Karpas-422 (cell line): Measurements from ENCODE around the gene MGAT4D. TPM values are rescaled to one million over a fixed set of nuclear protein-coding genes. Genes with fewer than 3 reads are reported as not detected.

Experiments
- DNase-seq: peaks from one replicate; pipeline ENCODE4 v3.0.0-alpha.2; 2015
- H2AFZ ChIP-seq: fragments of 200-600 bp; sonication (generic); 2 replicates; pipeline ENCODE4 v1.6.1; 2014; ENCODE audit warnings: antibody characterized with exemption, low read length, mixed read lengths
- H3K27ac ChIP-seq: fragments of 200-600 bp; sonication (generic); 2 replicates; pipeline ENCODE4 v1.5.1; 2014; ENCODE audit warnings: mild to moderate bottlenecking, low read length, moderate library complexity
- H3K27me3 ChIP-seq: fragments of 200-600 bp; sonication (generic); 2 replicates; pipeline ENCODE4 v1.6.1; 2014; ENCODE audit warnings: low read length, mixed read lengths
- H3K36me3 ChIP-seq: fragments of 200-600 bp; sonication (generic); 2 replicates; pipeline ENCODE4 v1.6.1; 2014; ENCODE audit warnings: low read length, mixed read lengths; ENCODE audit not compliant: insufficient read depth
- H3K4me1 ChIP-seq: fragments of 200-600 bp; sonication (generic); 2 replicates; pipeline ENCODE4 v1.6.1; 2014; ENCODE audit warnings: mild to moderate bottlenecking, low read length, mixed read lengths
- H3K4me2 ChIP-seq: fragments of 200-600 bp; sonication (generic); 2 replicates; pipeline ENCODE4 v1.6.1; 2014; ENCODE audit warnings: low read length, low read depth, mild to moderate bottlenecking; ENCODE audit not compliant: poor library complexity, severe bottlenecking
- H3K4me3 ChIP-seq: fragments of 200-600 bp; sonication (generic); 2 replicates; pipeline ENCODE4 v1.5.1; 2014; ENCODE audit warnings: mild to moderate bottlenecking, antibody characterized with exemption, low read length, mixed read lengths
- H3K79me2 ChIP-seq: fragments of 200-600 bp; sonication (generic); 2 replicates; pipeline ENCODE4 v1.6.1; 2014; ENCODE audit warnings: mild to moderate bottlenecking, low read length, mixed read lengths
- H3K9ac ChIP-seq: fragments of 200-600 bp; sonication (generic); 2 replicates; pipeline ENCODE4 v1.6.0; 2014; ENCODE audit warnings: low read length
- H3K9me2 ChIP-seq: fragments of 200-600 bp; sonication (generic), shearing (Covaris generic); replicated peaks from 2 replicates; pipeline ENCODE4 v1.6.0; 2014; ENCODE audit warnings: mild to moderate bottlenecking, low read length, moderate library complexity; ENCODE audit not compliant: insufficient read depth
- H3K9me3 ChIP-seq: fragments of 300-700, 200-600 bp; sonication (generic); 2 replicates; pipeline ENCODE4 v1.6.1; 2014; ENCODE audit warnings: low read length, mixed read lengths
- H4K20me1 ChIP-seq: fragments of 200-600 bp; sonication (generic); 2 replicates; pipeline ENCODE4 v1.6.1; 2014; ENCODE audit warnings: mild to moderate bottlenecking, antibody characterized with exemption, low read length, low read depth; ENCODE audit not compliant: insufficient read depth
- total RNA-seq: library from RNA; depleted of rRNA; stranded (reverse); fragments of >200 nt; shearing (Covaris generic); gene quantifications from 2 replicates; pipeline ENCODE4 v1.2.3, GENCODE V29; 2014; ENCODE audit warnings: low replicate concordance

The MGAT4D gene
- total RNA-seq, 1 experiment from 2014 or later: not detected

- Histone ChIP-seq H4K20me1 (no peaks in the 10 kb centered on the region), H3K9me2 (no peaks in the 10 kb centered on the region), H3K4me3 (no peak overlapping the region), H3K9me3 (no peaks in the 10 kb centered on the region), H3K27ac (no peak overlapping the region), H3K9ac (no peak overlapping the region), H2AFZ (no peak overlapping the region), H3K4me2 (no peak overlapping the region), H3K79me2 (no peaks in the 10 kb centered on the region), H3K4me1 (no peaks in the 10 kb centered on the region), H3K27me3 (no peaks in the 10 kb centered on the region), H3K36me3 (no peaks in the 10 kb centered on the region)
- DNase-seq: no peak
These were observed 6.2 kb upstream of the MGAT4D start for GRCh38 chr4:140504261-140504660.

GRCh38 chr4:140499391-140499790 is 1.3 kb upstream of the MGAT4D start:
- H3K4me1 ChIP-seq: no peaks in the 10 kb centered on the region
- no peaks in the 10 kb centered on the region for H3K9me3 ChIP-seq
- no peak overlapping the region for H3K27ac ChIP-seq
- H3K36me3 ChIP-seq: no peaks in the 10 kb centered on the region
- no peaks in the 10 kb centered on the region for H4K20me1 ChIP-seq
- H2AFZ ChIP-seq: no peak overlapping the region
- DNase-seq: no peak
- H3K4me3 ChIP-seq: no peak overlapping the region
- no peak overlapping the region for H3K9ac ChIP-seq
- no peaks in the 10 kb centered on the region for H3K9me2 ChIP-seq
- no peak overlapping the region for H3K4me2 ChIP-seq
- no peaks in the 10 kb centered on the region for H3K27me3 ChIP-seq
- no peaks in the 10 kb centered on the region for H3K79me2 ChIP-seq

- Histone ChIP-seq H3K27ac (no peak overlapping the region), H4K20me1 (no peaks in the 10 kb centered on the region), H3K4me2 (no peak overlapping the region), H3K9me3 (no peaks in the 10 kb centered on the region), H3K4me3 (no peak overlapping the region), H3K4me1 (no peaks in the 10 kb centered on the region), H3K9ac (no peak overlapping the region), H2AFZ (no peak overlapping the region), H3K79me2 (no peaks in the 10 kb centered on the region), H3K9me2 (no peaks in the 10 kb centered on the region), H3K36me3 (no peaks in the 10 kb centered on the region), H3K27me3 (no peaks in the 10 kb centered on the region)
- no peak for DNase-seq
These were observed 717 bp downstream of the MGAT4D start for GRCh38 chr4:140497405-140497746.

- H3K9me2 ChIP-seq: no peaks in the 10 kb centered on the region
- H3K4me2 ChIP-seq: no peak overlapping the region
- no peaks in the 10 kb centered on the region for H3K36me3 ChIP-seq
- H2AFZ ChIP-seq: no peak overlapping the region
- no peak overlapping the region for H3K4me3 ChIP-seq
- no peak overlapping the region for H3K9ac ChIP-seq
- no peak overlapping the region for H3K27ac ChIP-seq
- H4K20me1 ChIP-seq: no peaks in the 10 kb centered on the region
- H3K9me3 ChIP-seq: no peaks in the 10 kb centered on the region
- no peaks in the 10 kb centered on the region for H3K27me3 ChIP-seq
- DNase-seq: no peak
- H3K79me2 ChIP-seq: no peaks in the 10 kb centered on the region
- no peaks in the 10 kb centered on the region for H3K4me1 ChIP-seq
These were observed 12.2 kb downstream of the MGAT4D start for GRCh38 chr4:140485939-140486338.

- Histone ChIP-seq H3K79me2 (no peaks in the 10 kb centered on the region), H4K20me1 (no peaks in the 10 kb centered on the region), H3K4me1 (no peaks in the 10 kb centered on the region), H3K27me3 (no peaks in the 10 kb centered on the region), H3K4me3 (no peak overlapping the region), H3K36me3 (no peaks in the 10 kb centered on the region), H3K9ac (no peak overlapping the region), H3K9me3 (no peaks in the 10 kb centered on the region), H2AFZ (no peak overlapping the region), H3K4me2 (no peak overlapping the region), H3K27ac (no peak overlapping the region), H3K9me2 (no peaks in the 10 kb centered on the region)
- peak; percentile 27 for DNase-seq
These were observed 14.6 kb downstream of the MGAT4D start for GRCh38 chr4:140483445-140483844.

- Histone ChIP-seq H4K20me1 (no peaks in the 10 kb centered on the region), H2AFZ (no peak overlapping the region), H3K27me3 (no peaks in the 10 kb centered on the region), H3K9ac (no peak overlapping the region), H3K36me3 (no peaks in the 10 kb centered on the region), H3K9me3 (no peaks in the 10 kb centered on the region), H3K4me3 (no peak overlapping the region), H3K79me2 (no peaks in the 10 kb centered on the region), H3K9me2 (no peaks in the 10 kb centered on the region), H3K4me2 (no peak overlapping the region), H3K27ac (no peak overlapping the region), H3K4me1 (no peaks in the 10 kb centered on the region)
- DNase-seq: no peak
These were observed 25.9 kb downstream of the MGAT4D start for GRCh38 chr4:140472156-140472555.

- no peaks in the 10 kb centered on the region for H3K9me3 ChIP-seq
- no peaks in the 10 kb centered on the region for H3K36me3 ChIP-seq
- no peaks in the 10 kb centered on the region for H3K9me2 ChIP-seq
- H3K27ac ChIP-seq: no peak overlapping the region
- H3K27me3 ChIP-seq: no peaks in the 10 kb centered on the region
- no peaks in the 10 kb centered on the region for H4K20me1 ChIP-seq
- H3K4me1 ChIP-seq: no peaks in the 10 kb centered on the region
- no peak for DNase-seq
- H3K79me2 ChIP-seq: no peaks in the 10 kb centered on the region
- H3K4me3 ChIP-seq: no peak overlapping the region
- H3K4me2 ChIP-seq: no peak overlapping the region
- no peak overlapping the region for H3K9ac ChIP-seq
- H2AFZ ChIP-seq: no peak overlapping the region
These were observed 28.0 kb downstream of the MGAT4D start for GRCh38 chr4:140469791-140470733.

GRCh38 chr4:140466146-140466545 is 31.9 kb downstream of the MGAT4D start:
- H3K27ac ChIP-seq: no peak overlapping the region
- no peak for DNase-seq
- no peaks in the 10 kb centered on the region for H4K20me1 ChIP-seq
- H3K27me3 ChIP-seq: no peaks in the 10 kb centered on the region
- no peak overlapping the region for H3K4me3 ChIP-seq
- no peaks in the 10 kb centered on the region for H3K4me1 ChIP-seq
- no peak overlapping the region for H2AFZ ChIP-seq
- no peaks in the 10 kb centered on the region for H3K9me3 ChIP-seq
- no peak overlapping the region for H3K4me2 ChIP-seq
- no peak overlapping the region for H3K9ac ChIP-seq
- H3K79me2 ChIP-seq: no peaks in the 10 kb centered on the region
- no peaks in the 10 kb centered on the region for H3K9me2 ChIP-seq
- H3K36me3 ChIP-seq: no peaks in the 10 kb centered on the region
